Left renal cortex interstitium (tissue), 4 donors: ENCODE measurements around the gene CSTF3. TPM values are rescaled to one million over a fixed set of nuclear protein-coding genes. Genes with fewer than 3 reads are reported as not detected.
"Not testable (repeated sequence)": the region's sequence is repeated elsewhere in the genome, so short reads cannot be mapped to it uniquely, and the experiment has no call there.

ENCODE experiments used
- DNase-seq, 4 donors: peaks; one replicate each; pipeline ENCODE4 v3.0.0-alpha.2; 2013; ENCODE audit warnings: low read depth in 4 of 4, low spot score in 2 of 4, missing footprints in 1 of 4
- polyA plus RNA-seq, 4 donors: library from polyadenylated mRNA; unstranded; fragments of 120-200 nt; gene quantifications; one replicate each; pipeline ENCODE4 v1.2.1, GENCODE V29; 2013; ENCODE audit not compliant: insufficient read length in 4 of 4

Gene CSTF3
- polyA plus RNA-seq, 4 donors, result 56.0 to 72.1 (median 58.0) TPM

DNA sequence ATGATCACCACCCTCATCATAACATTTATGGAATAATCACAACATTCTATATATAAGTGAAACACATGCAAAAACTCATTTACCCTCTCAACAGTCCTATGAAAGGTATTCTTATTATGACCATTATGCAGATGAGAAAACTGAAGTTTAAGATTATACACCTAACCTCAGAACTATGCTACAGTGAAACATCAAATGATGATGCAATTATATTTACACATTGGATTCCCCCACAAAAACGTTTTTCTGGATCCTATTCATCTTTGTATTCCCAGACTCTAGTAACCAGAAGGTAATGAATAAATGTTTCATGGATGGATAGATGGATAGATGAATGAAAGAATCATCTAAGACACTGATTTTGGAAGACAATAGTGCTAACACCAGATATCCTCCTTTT, 67.1 kb downstream of the CSTF3 start:
- no peak for DNase-seq

DNA sequence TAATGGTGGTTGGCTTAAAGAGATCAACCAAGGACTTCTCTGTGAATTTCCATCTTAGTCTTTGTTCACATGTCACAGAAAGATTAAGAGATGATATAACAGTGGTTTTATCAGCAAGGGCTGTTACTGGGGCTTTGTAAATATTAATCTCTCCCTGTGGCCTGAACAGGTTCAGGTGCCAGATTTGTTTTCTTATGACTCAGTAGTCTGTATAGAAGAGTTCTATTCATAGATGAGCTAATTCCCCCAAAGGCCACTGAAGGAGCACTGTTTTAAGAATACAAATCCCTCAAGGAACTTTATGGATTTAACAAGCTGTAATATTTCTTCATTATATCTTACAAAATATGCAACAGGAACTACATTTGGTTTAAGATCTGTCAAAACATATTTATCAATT, 71.5 kb downstream of the CSTF3 start:
- no peak for DNase-seq

GRCh38 chr11:33086017-33086416, 75.3 kb downstream of the CSTF3 start:
- DNase-seq, result no peak

DNA sequence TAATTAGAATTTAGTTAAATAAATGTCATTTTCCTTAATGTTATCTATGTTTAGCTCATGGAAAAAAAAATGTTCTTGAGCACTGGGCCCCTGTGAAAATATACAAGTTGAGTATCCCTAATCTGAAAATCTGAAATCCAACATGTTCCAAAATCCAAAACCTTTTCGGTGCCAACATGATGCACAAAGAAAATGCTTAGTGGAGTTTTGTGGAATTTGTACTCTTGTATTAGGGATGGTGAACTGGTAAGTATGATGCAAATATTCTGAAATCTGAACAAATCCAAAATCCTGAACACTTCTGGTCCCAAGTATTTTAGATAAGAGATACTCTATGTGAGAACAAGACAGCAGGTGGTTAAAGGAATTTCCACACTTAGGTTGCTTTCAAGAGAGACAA, 77.4 kb downstream of the CSTF3 start:
- DNase-seq, result no peak

DNA sequence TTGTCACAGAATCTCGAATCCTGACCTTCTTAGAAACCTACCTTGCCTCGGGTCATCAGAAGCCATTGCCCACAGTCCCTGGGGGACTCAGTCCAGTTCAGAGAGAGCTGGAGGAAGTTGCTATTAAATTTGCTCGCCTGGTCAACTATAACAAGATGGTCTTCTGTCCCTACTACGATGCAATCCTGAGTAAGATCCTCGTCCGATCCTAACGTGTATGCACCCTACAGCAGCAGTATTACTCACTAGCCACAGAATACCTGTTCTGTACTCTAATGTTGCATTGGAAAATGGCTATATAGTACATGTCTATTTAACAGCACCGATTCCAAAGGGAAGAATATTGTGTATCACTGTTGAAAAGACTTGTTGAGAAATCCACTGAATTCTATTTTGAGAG, 88.8 kb downstream of the CSTF3 start:
- DNase-seq, result no peak

DNA sequence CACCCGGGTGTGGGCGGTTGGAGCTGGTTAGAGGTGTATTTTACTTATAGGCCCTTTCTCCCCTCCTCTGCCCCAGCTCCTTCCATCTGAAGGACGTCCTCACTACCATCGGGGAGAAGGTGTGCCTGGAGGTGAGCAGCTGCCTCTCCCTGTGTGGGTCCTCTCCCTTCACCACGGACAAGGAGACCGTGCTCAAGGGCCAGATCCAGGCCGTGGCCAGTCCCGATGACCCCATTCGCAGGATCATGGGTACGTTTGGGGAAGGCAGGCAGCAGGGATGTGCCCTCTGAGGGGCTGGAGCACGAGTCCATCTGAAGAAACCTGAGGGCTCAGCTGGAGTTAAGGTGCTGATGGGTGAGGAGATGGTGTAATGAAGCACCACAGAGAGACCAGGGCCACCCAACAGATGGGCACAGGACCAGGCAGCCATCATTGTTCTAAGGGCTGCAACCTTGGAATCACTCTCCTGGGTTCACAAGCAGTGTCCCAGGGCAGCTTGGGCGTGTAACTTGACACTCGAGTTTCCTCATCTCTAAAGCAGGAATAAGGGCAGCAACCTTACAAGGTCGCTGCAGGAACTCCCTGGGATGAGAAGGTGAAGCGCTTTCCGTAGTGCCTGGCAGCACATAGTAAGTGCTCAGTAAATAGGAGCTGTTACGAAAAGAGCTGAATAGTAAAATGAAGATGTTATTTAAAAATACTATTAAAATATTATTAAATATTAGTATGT, 92.5 kb downstream of the CSTF3 start:
- no peak for DNase-seq

GRCh38 chr11:33067294-33067693, 94.0 kb downstream of the CSTF3 start:
- no peak for DNase-seq

DNA sequence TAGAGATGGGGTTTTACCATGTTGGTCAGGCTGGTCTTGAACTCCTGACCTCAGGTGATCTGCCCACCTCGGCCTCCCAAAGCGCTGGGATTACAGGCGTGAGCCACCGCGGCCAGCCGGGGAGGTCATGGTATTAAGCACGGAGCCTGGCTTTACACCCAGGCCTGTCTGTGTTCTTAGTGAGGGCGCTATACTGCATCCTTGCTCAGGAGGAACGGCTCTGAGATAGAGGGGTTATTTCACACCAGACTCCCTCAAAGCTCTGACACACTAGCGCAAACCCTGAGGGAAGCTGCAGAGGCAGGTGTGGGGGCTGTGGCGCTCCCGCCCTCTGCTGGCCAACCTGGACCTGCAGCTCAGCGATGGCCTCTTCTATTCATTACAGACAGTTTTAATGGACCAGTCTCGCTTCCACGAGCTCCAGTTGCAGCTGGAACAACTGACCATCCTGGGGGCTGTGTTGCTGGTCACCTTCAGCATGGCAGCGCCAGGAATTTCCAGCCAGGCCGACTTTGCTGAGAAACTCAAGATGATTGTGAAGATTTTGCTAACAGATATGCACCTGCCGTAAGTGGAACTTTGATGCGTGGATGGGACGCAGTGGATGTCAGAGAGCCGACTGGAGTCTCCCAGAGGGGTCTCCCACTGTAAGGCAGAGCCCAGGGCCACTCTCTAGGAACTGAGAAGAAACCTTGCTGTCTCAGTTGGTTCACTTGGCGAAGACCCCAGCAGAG, 95.7 kb downstream of the CSTF3 start:
- peak; percentile 13 to 39 (median 20) for DNase-seq

GRCh38 chr11:33064866-33065265, 96.4 kb downstream of the CSTF3 start:
- no peak for DNase-seq

- DNase-seq, result no peak
Measured at GRCh38 chr11:33064033-33064825, 97.1 kb downstream of the CSTF3 start.

GRCh38 chr11:33063326-33063881, 97.9 kb downstream of the CSTF3 start:
- no peak for DNase-seq

DNA sequence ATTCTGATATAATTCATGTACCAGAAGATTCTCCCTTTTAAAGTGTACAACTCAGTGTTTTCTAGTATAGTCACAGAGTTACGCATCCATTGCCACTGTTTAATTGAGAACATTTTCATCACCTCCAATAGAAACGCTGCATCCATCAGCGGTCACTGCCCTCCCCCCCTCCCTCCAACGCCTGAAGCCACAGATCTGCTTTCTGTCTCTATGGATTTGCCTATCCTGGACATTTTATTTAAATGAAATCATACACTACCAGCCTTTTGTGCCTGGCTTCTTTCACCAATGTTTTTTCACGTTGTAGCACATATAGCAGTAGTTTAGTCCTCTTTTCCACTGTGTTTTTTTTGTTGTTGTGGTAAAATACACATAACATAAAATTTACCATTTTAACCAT, 99.1 kb downstream of the CSTF3 start:
- no peak for DNase-seq

DNA sequence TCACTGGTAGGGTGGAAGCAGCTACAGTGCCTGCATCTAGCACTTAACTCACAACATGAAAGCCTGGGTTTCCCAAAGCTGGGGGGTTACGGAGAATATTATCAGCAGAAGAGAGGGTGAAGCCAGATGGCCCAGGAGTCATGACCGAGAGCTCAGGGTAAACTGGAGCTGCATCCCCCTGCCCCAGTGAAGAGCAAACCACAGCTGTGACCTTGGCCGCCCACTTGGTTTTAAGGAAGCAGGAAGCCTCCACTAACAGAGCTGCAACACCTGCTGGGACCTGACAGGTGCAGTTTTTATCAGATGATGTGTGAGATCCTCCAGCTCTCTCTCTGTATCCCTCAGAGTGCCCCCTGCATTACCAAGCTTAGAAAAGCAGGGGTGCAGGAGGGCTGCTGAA, 101.0 kb downstream of the CSTF3 start:
- DNase-seq, result no peak

GRCh38 chr11:33059331-33060007, 101.8 kb downstream of the CSTF3 start:
- DNase-seq, result no peak

GRCh38 chr11:33057284-33057683, 104.0 kb downstream of the CSTF3 start:
- DNase-seq, result no peak

GRCh38 chr11:33055375-33055774, 105.9 kb downstream of the CSTF3 start:
- no peak for DNase-seq

GRCh38 chr11:33052231-33052630, 109.0 kb downstream of the CSTF3 start:
- DNase-seq, result no peak

DNA sequence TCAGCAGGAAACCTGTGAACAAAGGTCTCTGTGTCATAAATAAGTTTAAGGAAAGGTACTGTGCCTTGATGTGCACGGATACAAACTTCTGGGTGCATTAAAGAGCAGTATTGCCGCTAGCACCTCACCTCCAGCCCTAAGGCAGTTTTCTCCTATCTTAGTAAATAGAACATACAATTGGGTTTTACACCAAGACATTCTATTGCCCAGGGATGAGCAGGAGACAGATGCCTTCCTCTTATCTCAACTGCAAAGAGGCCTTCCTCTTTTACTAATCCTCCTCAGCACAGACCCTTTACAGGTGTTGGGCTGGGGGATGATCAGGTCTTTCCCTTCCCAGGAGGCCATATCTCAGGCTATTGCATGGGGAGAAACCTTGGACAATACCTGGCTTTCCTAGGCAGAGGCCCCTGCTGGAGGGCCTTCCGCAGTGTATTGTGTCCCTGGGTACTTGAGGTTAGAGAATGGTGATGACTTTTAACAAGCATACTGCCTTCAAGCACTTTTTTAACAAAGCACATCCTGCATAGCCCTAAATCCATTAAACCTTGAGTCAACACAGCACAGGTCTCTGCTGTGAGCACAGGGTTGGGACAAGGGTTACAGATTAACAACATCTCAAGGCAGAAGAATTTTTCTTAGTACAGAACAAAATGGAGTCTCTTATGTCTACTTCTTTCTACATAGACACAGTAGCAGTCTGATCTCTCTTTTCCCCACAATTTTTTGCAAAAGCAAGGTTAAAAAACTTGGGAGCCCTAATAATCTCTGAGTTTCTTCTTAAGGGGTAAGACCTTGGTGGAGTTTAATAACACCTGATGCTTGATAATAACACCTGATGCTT, 111.5 kb downstream of the CSTF3 start:
- not testable (repeated sequence) for DNase-seq

- not testable (repeated sequence) for DNase-seq
Measured at GRCh38 chr11:33048701-33049100, 112.6 kb downstream of the CSTF3 start.
